NT2/D1 (cell line): ENCODE data around the gene ARIH1.

Source experiments
- YY1 ChIP-seq: IDR thresholded peaks from 2 replicates; pipeline ENCODE4 v1.6.1; 2011; ENCODE audit not compliant: insufficient read length, insufficient read depth
- ZNF274 ChIP-seq: IDR thresholded peaks from 2 replicates; pipeline ENCODE4 v1.6.1; 2011; ENCODE audit warnings: mild to moderate bottlenecking, low read depth, low read length

- TF ChIP-seq YY1 (no peak), ZNF274 (no peak)
These were observed 86.3 kb downstream of the ARIH1 start for GRCh38 chr15:72560458-72560857.
